ENCODE data around the gene MTCH1.

DNA sequence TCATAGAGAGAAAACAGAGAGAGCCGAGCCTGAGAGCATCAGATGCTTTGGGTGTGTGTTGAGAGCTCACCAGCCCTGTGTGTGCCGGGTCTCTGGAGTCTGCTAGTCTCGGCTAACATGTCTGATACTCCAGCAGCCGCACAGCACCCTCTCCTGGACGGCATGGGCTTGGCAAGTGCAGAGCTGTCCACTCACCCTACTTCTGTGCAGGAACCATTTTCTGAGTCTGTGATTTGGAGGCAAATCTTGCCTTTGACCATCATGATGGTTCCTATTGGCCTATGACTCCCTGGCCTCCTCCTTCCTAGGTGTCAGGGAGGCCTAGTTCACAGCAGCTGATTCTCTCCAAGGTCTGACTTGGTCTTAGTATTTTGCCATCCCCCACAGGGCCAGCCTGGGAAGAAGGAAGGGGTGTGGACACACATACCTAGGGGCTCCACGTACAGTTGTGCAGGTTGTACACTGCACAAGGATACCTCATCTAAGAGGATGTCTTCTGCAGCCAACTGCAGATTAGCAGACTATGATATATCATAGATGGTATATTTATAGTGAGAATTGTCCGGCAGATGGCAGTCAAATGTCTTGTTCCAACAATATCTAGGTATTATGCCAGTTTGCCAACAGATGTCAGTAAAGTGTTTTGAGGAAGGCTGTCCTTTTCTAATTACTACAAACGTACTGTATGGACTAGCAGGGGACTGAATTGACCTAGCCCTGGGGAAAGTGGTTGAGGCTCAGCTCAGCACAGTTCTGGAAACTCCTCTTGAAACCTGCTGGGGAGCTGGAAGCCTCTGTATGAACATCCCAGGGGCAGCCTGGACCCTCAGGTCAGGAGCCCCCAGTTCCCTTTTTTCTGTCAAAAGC lies 32.4 kb upstream of the MTCH1 start:
- TF ChIP-seq, protein P1, sequence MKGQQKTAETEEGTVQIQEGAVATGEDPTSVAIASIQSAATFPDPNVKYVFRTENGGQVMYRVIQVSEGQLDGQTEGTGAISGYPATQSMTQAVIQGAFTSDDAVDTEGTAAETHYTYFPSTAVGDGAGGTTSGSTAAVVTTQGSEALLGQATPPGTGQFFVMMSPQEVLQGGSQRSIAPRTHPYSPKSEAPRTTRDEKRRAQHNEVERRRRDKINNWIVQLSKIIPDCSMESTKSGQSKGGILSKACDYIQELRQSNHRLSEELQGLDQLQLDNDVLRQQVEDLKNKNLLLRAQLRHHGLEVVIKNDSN (IDR thresholded peaks at IDR 0.05) = no peak
- TF ChIP-seq, protein P2, sequence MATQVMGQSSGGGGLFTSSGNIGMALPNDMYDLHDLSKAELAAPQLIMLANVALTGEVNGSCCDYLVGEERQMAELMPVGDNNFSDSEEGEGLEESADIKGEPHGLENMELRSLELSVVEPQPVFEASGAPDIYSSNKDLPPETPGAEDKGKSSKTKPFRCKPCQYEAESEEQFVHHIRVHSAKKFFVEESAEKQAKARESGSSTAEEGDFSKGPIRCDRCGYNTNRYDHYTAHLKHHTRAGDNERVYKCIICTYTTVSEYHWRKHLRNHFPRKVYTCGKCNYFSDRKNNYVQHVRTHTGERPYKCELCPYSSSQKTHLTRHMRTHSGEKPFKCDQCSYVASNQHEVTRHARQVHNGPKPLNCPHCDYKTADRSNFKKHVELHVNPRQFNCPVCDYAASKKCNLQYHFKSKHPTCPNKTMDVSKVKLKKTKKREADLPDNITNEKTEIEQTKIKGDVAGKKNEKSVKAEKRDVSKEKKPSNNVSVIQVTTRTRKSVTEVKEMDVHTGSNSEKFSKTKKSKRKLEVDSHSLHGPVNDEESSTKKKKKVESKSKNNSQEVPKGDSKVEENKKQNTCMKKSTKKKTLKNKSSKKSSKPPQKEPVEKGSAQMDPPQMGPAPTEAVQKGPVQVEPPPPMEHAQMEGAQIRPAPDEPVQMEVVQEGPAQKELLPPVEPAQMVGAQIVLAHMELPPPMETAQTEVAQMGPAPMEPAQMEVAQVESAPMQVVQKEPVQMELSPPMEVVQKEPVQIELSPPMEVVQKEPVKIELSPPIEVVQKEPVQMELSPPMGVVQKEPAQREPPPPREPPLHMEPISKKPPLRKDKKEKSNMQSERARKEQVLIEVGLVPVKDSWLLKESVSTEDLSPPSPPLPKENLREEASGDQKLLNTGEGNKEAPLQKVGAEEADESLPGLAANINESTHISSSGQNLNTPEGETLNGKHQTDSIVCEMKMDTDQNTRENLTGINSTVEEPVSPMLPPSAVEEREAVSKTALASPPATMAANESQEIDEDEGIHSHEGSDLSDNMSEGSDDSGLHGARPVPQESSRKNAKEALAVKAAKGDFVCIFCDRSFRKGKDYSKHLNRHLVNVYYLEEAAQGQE (IDR thresholded peaks at IDR 0.05; ENCODE audit: low read depth) = peak; percentile 17; the same call in 1 of the 2 replicates
- TF ChIP-seq EP300 (IDR thresholded peaks at IDR 0.05; ENCODE audit: borderline replicate concordance) = no peak
- no peak for TF ChIP-seq TAF1 (IDR thresholded peaks at IDR 0.05; ENCODE audit: low read depth)
- TF ChIP-seq EGR1 (IDR thresholded peaks at IDR 0.05) = no peak
- TF ChIP-seq TCF12 (IDR thresholded peaks at IDR 0.05; ENCODE audit: low read depth) = no peak
- TF ChIP-seq RAD21 (IDR thresholded peaks at IDR 0.05; ENCODE audit: low read depth) = peak; percentile 92
